Measurements from ENCODE around the gene MYO18B.

- TF ChIP-seq CTCF (IDR thresholded peaks at IDR 0.05) (no peak), POLR2A (IDR thresholded peaks at IDR 0.05) (no peak), EP300 (IDR thresholded peaks at IDR 0.05) (no peak)
Observed at GRCh38 chr22:25895678-25896077, 153.7 kb downstream of the MYO18B start.

All from ovary (tissue), 3 donors.